H1 (cell line): ENCODE measurements around the gene ZNF385B. TPM values are rescaled to one million over a fixed set of nuclear protein-coding genes. Genes with fewer than 3 reads are reported as not detected.

Source experiments
- BCL11A ChIP-seq, 2 experiments: IDR thresholded peaks; one replicate each; pipeline ENCODE4 v1.6.1; 2011; ENCODE audit warnings: low read depth in 2 of 2, low read length in 2 of 2, mild to moderate bottlenecking in 2 of 2
- FOSL1 ChIP-seq: IDR thresholded peaks from 2 replicates; pipeline ENCODE4 v1.6.1; 2011; ENCODE audit warnings: mild to moderate bottlenecking, low read depth, low read length, moderate library complexity; ENCODE audit not compliant: insufficient read depth
- POLR2AphosphoS5 ChIP-seq: IDR thresholded peaks from 2 replicates; pipeline ENCODE4 v1.6.1; 2011; ENCODE audit warnings: low read depth, low read length
- TAF7 ChIP-seq: optimal IDR thresholded peaks from 2 replicates; pipeline ENCODE3; 2011; ENCODE audit warnings: low read depth, mild to moderate bottlenecking, inconsistent platforms, low read length, moderate library complexity, borderline replicate concordance
- polyA plus RNA-seq, 7 experiments: library from polyadenylated mRNA; depleted of rRNA in 3 of 7; stranded (reverse) in 5 of 7; unstranded in 2 of 7; fragments of >200 nt in 5 of 7; fragments of 200-250 nt in 2 of 7; gene quantifications; 1 replicate in 5 of 7; 2 replicates in 1 of 7; 4 replicates in 1 of 7; pipeline versions ENCODE4 v1.2.1 to v1.2.3, GENCODE V29; 2011 to 2013; ENCODE audit warnings: missing spikeins in 2 of 7, mixed read lengths in 2 of 7
- total RNA-seq: library from RNA; stranded (reverse); fragmentation: NEBNext Ultra II Directional; extraction: Animal tissue kit (Norgen Biotek cat#: 25700); gene quantifications from 2 replicates; pipeline ENCODE4 v1.2.1, GENCODE V29; 2021
- TF ChIP-seq, protein P1 (sequence below), 3 experiments: IDR thresholded peaks; 1 replicate in 2 of 3; 2 replicates in 1 of 3; pipeline versions ENCODE4 v1.5.1 to v1.6.1; 2011; ENCODE audit warnings: low read length in 3 of 3, mild to moderate bottlenecking in 3 of 3, inconsistent platforms in 2 of 3, low read depth in 1 of 3, moderate library complexity in 1 of 3; ENCODE audit not compliant: insufficient read depth in 1 of 3; ENCODE audit errors: control extremely low read depth in 1 of 3

The ZNF385B gene
- total and polyA plus RNA-seq, 2 of the 8 experiments (the other 6 are each of a cell fraction or from before 2014, with no cell fraction given), result 1.1 to 3.7 TPM

- TF ChIP-seq, protein P1, sequence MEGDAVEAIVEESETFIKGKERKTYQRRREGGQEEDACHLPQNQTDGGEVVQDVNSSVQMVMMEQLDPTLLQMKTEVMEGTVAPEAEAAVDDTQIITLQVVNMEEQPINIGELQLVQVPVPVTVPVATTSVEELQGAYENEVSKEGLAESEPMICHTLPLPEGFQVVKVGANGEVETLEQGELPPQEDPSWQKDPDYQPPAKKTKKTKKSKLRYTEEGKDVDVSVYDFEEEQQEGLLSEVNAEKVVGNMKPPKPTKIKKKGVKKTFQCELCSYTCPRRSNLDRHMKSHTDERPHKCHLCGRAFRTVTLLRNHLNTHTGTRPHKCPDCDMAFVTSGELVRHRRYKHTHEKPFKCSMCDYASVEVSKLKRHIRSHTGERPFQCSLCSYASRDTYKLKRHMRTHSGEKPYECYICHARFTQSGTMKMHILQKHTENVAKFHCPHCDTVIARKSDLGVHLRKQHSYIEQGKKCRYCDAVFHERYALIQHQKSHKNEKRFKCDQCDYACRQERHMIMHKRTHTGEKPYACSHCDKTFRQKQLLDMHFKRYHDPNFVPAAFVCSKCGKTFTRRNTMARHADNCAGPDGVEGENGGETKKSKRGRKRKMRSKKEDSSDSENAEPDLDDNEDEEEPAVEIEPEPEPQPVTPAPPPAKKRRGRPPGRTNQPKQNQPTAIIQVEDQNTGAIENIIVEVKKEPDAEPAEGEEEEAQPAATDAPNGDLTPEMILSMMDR (IDR thresholded peaks at IDR 0.05; ENCODE audit: control extremely low read depth in 1 of 3, insufficient read depth in 1 of 3, low read depth in 1 of 3, low read length in 3 of 3), result no peak
- TF ChIP-seq BCL11A (IDR thresholded peaks at IDR 0.05; ENCODE audit: low read depth in 2 of 2, low read length in 2 of 2) (no peak), POLR2AphosphoS5 (no peak), FOSL1 (no peak), TAF7 (no peak)
Observed at GRCh38 chr2:179561702-179562101, 299.7 kb downstream of the ZNF385B start (continued).
